Fibroblast of lung (primary cell): ENCODE results near the gene WDTC1. TPM values are rescaled to one million over a fixed set of nuclear protein-coding genes. Genes with fewer than 3 reads are reported as not detected.

Experiments used
- DNase-seq, 2 donors: peaks; one replicate each; pipeline versions ENCODE4 v3.0.0 to v3.0.0-alpha.2; 2010; ENCODE audit warnings: low read depth in 2 of 2
- H2AFZ ChIP-seq: 2 replicates; pipeline ENCODE4 v1.5.1; 2012; ENCODE audit warnings: low read length, control low read depth, inconsistent platforms
- H3K27ac ChIP-seq: 2 replicates; pipeline ENCODE4 v1.5.1; 2011; ENCODE audit warnings: low read length, control low read depth; ENCODE audit not compliant: insufficient read depth
- H3K27me3 ChIP-seq: 2 replicates; pipeline ENCODE4 v1.5.1; 2011; ENCODE audit warnings: mild to moderate bottlenecking, low read length; ENCODE audit not compliant: control insufficient read depth, insufficient read depth
- H3K36me3 ChIP-seq: 2 replicates; pipeline ENCODE4 v1.5.1; 2011; ENCODE audit warnings: low read length; ENCODE audit not compliant: control insufficient read depth, insufficient read depth
- H3K4me1 ChIP-seq: 2 replicates; pipeline ENCODE4 v1.5.1; 2011; ENCODE audit warnings: low read length; ENCODE audit not compliant: control insufficient read depth, insufficient read depth; ENCODE audit errors: extremely low read depth
- H3K4me2 ChIP-seq: 2 replicates; pipeline ENCODE4 v1.5.1; 2011; ENCODE audit warnings: low read length, control low read depth; ENCODE audit not compliant: insufficient read depth; ENCODE audit errors: extremely low read depth
- H3K4me3 ChIP-seq, 4 experiments: fragments of 200-600 bp in 1 of 4; sonication (generic) in 1 of 4; replicated peaks in 1 of 4; 2 replicates each; pipeline ENCODE4 v1.5.1; 2011 to 2016; ENCODE audit warnings: low read length in 4 of 4, low read depth in 3 of 4, mild to moderate bottlenecking in 3 of 4, control low read depth in 2 of 4, inconsistent platforms in 1 of 4, mixed read lengths in 1 of 4; ENCODE audit not compliant: insufficient read depth in 1 of 4; ENCODE audit errors: control extremely low read depth in 1 of 4
- H3K79me2 ChIP-seq: 2 replicates; pipeline ENCODE4 v1.5.1; 2012; ENCODE audit warnings: mild to moderate bottlenecking, low read length, inconsistent platforms; ENCODE audit not compliant: control insufficient read depth, insufficient read depth
- H3K9ac ChIP-seq: 2 replicates; pipeline ENCODE4 v1.5.1; 2011; ENCODE audit warnings: mild to moderate bottlenecking, low read length, control low read depth; ENCODE audit not compliant: insufficient read depth
- H3K9me3 ChIP-seq: 2 replicates; pipeline ENCODE4 v1.5.1; 2012; ENCODE audit warnings: low read depth, low read length; ENCODE audit not compliant: control insufficient read depth, insufficient read depth
- H4K20me1 ChIP-seq: 2 replicates; pipeline ENCODE4 v1.5.1; 2011; ENCODE audit warnings: low read length; ENCODE audit not compliant: control insufficient read depth, insufficient read depth; ENCODE audit errors: extremely low read depth
- CTCF ChIP-seq, 2 donors: IDR thresholded peaks in 1 of 2; conservative IDR thresholded peaks in 1 of 2; 1 replicate in 1 of 2; 2 replicates in 1 of 2; pipeline ENCODE4 v1.5.1; 2011 to 2012; ENCODE audit warnings: low read length in 2 of 2, control low read depth in 1 of 2, inconsistent platforms in 1 of 2, low read depth in 1 of 2, mild to moderate bottlenecking in 1 of 2
- EZH2 ChIP-seq: IDR thresholded peaks from 2 replicates; pipeline ENCODE4 v1.5.1; 2012; ENCODE audit warnings: low read length, control low read depth, mild to moderate bottlenecking; ENCODE audit errors: missing control alignments
- polyA plus RNA-seq, 2 donors: library from polyadenylated mRNA; depleted of rRNA in 1 of 2; stranded (reverse) in 1 of 2; unstranded in 1 of 2; fragments of >200 nt; gene quantifications; 2 replicates each; pipeline ENCODE4 v1.2.1, GENCODE V29; 2011 to 2012; ENCODE audit warnings: missing spikeins in 1 of 2
- total RNA-seq: library from RNA; depleted of rRNA; stranded (reverse); fragments of >200 nt; gene quantifications from 2 replicates; pipeline ENCODE4 v1.2.1, GENCODE V29; 2014

Gene WDTC1
- total and polyA plus RNA-seq, 2 donors (not counting 1 experiment from before 2014, with no cell fraction given) = 10.7 to 23.3 TPM

GRCh38 chr1:27330786-27331185 lies 96.4 kb downstream of the WDTC1 start:
- Histone ChIP-seq H2AFZ (no peak overlapping the region), H3K36me3 (peaks cover 26% of the 10 kb centered on the region), H3K27ac (no peak overlapping the region), H3K4me2 (no peak overlapping the region), H3K9ac (no peak overlapping the region), H3K9me3 (no peaks in the 10 kb centered on the region), H3K79me2 (peaks cover 35% of the 10 kb centered on the region), H3K4me1 (peaks cover 3% of the 10 kb centered on the region), H3K4me3 (no peak overlapping the region), H4K20me1 (no peaks in the 10 kb centered on the region), H3K27me3 (no peaks in the 10 kb centered on the region)
- TF ChIP-seq CTCF (conservative IDR thresholded peaks at IDR 0.05 in 1 of 2, IDR thresholded peaks at IDR 0.05 in 1 of 2; ENCODE audit: low read depth in 1 of 2, low read length in 2 of 2) = no peak
- no peak for TF ChIP-seq EZH2
- no peak for DNase-seq

- no peak overlapping the region for H3K27ac ChIP-seq
- DNase-seq = no peak
- H3K27me3 ChIP-seq = no peaks in the 10 kb centered on the region
- peaks cover 26% of the 10 kb centered on the region for H3K36me3 ChIP-seq
- TF ChIP-seq EZH2 (no peak), CTCF (conservative IDR thresholded peaks at IDR 0.05 in 1 of 2, IDR thresholded peaks at IDR 0.05 in 1 of 2; ENCODE audit: low read depth in 1 of 2, low read length in 2 of 2) (no peak)
- no peaks in the 10 kb centered on the region for H3K9me3 ChIP-seq
- H3K79me2 ChIP-seq = peaks cover 30% of the 10 kb centered on the region
- H3K4me2 ChIP-seq = no peak overlapping the region
- H3K4me1 ChIP-seq = peaks cover 3% of the 10 kb centered on the region
- no peak overlapping the region for H2AFZ ChIP-seq
- H4K20me1 ChIP-seq = no peaks in the 10 kb centered on the region
- no peak overlapping the region for H3K9ac ChIP-seq
- H3K4me3 ChIP-seq = no peak overlapping the region
These were observed 97.0 kb downstream of the WDTC1 start for GRCh38 chr1:27331426-27331825.

GRCh38 chr1:27331922-27332321 lies 97.5 kb downstream of the WDTC1 start:
- H3K9ac ChIP-seq = no peak overlapping the region
- H4K20me1 ChIP-seq = no peaks in the 10 kb centered on the region
- H3K9me3 ChIP-seq = no peaks in the 10 kb centered on the region
- no peak overlapping the region for H3K27ac ChIP-seq
- H2AFZ ChIP-seq = no peak overlapping the region
- H3K27me3 ChIP-seq = no peaks in the 10 kb centered on the region
- peaks cover 25% of the 10 kb centered on the region for H3K79me2 ChIP-seq
- H3K36me3 ChIP-seq = peaks cover 28% of the 10 kb centered on the region
- DNase-seq = no peak
- H3K4me3 ChIP-seq = no peak overlapping the region
- TF ChIP-seq EZH2 (no peak), CTCF (conservative IDR thresholded peaks at IDR 0.05 in 1 of 2, IDR thresholded peaks at IDR 0.05 in 1 of 2; ENCODE audit: low read depth in 1 of 2, low read length in 2 of 2) (no peak)
- peaks cover 1% of the 10 kb centered on the region for H3K4me1 ChIP-seq
- H3K4me2 ChIP-seq = no peak overlapping the region
